ENCODE results near the gene CNGB1. TPM values are rescaled to one million over a fixed set of nuclear protein-coding genes. Genes with fewer than 3 reads are reported as not detected.
"Not testable (repeated sequence)": the region's sequence is repeated elsewhere in the genome, so short reads cannot be mapped to it uniquely, and the experiment has no call there.

CNGB1 gene
- total RNA-seq (2014; rRNA removed) = not detected in 2 replicates
- polyA plus RNA-seq (2012) = not detected

DNA sequence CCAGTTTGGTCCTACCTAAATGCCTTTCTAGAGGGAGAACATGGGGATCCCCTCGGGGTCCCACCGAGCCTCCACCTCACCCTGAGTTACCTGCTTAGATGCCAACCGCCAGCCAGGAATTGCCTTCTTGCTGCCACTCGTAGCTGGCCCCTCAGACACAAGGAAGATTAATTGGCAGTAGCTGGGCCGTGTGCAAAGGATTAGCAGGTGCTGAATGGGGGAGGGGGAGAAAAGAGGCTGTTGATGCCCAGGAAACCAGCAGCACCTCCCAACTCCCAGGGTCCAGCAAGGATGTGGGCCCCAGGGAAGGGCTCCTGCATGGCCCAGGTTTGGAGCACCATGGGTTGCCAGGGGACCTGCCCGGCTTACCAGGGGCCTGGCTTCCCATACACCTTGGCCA is at the start of gene CNGB1:
Gene CNGB1, minus strand, starts transcription at position 159 of the 400 bp plus-strand sequence. CDS start 3,842 bp downstream, outside the sequence.
- DNase-seq (ENCODE audit: low read depth) = no peak

- no peak for DNase-seq (ENCODE audit: low read depth)
These were observed 49.1 kb upstream of the CNGB1 start for GRCh38 chr16:58019866-58020538.

DNA sequence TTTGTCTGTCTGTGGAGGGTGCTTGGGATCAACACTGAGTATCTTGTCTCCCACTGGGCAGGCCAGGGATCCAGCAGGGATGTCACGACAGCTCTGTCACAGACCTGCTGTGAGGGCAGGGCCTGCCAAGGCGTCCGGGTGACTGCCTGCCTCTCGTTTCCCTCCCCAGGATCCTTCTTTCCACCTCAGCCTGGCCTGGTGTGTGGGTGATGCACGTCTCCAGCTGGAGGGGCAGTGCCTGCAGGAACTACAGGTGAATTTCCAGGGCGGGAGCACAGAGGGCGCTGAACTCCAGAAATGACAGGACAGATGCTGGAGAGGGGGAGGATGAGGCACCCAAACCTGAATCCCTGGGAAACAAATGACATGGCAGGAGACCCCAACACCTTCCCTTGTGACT is 47.9 kb upstream of the CNGB1 start:
- DNase-seq (ENCODE audit: low read depth) = no peak

GRCh38 chr16:58016840-58017446 is 46.0 kb upstream of the CNGB1 start:
- DNase-seq (ENCODE audit: low read depth) = no peak

GRCh38 chr16:58013201-58013956 is 42.5 kb upstream of the CNGB1 start:
- DNase-seq (ENCODE audit: low read depth) = no peak

DNA sequence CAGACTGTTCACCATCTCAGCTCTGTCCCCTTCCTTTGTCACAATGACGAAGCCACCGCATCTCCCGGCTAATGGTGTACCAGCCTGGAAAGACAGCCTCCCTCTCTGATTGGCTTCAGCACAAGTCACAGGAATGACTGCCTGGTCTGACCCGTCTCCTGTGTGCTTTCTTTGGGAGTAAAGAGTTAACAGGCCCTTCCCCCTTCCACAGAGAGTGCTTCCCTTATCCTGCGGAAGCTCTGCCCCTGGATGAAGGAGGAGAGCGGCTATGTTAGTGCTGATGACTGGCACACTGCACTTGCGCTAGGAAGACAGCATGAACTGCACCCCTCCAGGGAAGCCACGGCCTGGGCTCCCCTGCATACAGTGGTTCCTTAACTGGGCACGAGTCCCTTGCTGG is 41.6 kb upstream of the CNGB1 start:
- DNase-seq (ENCODE audit: low read depth) = no peak

- peak; percentile 45 for DNase-seq (ENCODE audit: low read depth)
These were observed 40.7 kb upstream of the CNGB1 start for GRCh38 chr16:58011652-58012051.

- DNase-seq (ENCODE audit: low read depth) = no peak
These were observed 40.0 kb upstream of the CNGB1 start for GRCh38 chr16:58010886-58011285.

- no peak for DNase-seq (ENCODE audit: low read depth)
These were observed 39.0 kb upstream of the CNGB1 start for GRCh38 chr16:58009856-58010416.

DNA sequence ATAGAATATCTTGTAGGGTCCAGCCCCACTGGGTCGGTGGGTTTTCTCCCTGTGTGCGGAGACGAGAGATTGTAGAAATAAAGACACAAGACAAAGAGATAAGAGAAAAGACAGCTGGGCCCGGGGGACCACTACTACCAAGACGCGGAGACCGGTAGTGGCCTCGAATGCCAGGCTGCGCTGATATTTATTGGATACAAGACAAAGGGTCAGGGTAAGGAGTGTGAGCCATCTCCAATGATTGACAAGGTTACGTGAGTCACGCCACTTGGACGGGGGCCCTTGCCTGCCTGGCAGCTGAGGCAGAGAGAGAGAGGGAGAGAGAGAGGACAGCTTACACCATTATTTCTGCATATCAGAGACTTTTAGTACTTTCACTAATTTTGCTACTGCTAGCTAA is 33.8 kb upstream of the CNGB1 start:
- DNase-seq (ENCODE audit: low read depth) = not testable (repeated sequence)

- no peak for DNase-seq (ENCODE audit: low read depth)
These were observed 32.0 kb upstream of the CNGB1 start for GRCh38 chr16:58002936-58003335.

- no peak for DNase-seq (ENCODE audit: low read depth)
These were observed 31.5 kb upstream of the CNGB1 start for GRCh38 chr16:58002416-58002800.

DNA sequence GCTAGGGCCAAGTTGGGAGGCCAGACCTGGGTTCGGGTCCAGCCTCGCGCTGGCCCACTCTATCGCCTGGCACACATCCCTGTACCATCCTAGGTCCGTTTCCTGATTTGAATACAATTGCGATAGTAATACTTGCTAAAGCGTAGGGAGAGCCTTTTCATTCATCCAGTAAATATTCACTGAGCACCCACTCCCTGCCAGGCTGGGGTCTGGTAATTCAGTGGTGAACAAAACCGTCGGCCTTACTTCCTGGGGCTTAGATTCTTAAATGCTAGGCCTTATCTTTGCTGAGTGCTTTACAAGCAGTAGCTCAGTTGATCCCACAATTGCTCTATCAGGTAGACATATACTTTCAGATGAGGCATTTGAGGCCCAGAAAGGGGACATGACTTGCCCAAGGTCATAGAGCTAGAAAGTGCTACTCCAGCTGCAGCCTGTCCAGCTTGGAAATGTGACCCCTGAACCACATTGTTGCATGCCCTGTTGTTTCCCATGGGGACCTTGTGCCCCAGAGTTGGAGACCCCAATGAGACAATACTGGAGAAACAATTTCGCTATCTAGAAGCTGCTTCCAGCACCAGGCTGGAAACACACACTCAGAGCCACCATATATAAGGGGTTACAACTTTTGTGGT is 31.0 kb upstream of the CNGB1 start:
- no peak for DNase-seq (ENCODE audit: low read depth)

GRCh38 chr16:58000706-58001676 is 30.1 kb upstream of the CNGB1 start, which contains the start of gene USB1:
TSS of gene USB1 (plus strand) at chr16:58001407. CDS start at chr16:58001484, 77 bp downstream.
- DNase-seq (ENCODE audit: low read depth) = peak; percentile 79

DNA sequence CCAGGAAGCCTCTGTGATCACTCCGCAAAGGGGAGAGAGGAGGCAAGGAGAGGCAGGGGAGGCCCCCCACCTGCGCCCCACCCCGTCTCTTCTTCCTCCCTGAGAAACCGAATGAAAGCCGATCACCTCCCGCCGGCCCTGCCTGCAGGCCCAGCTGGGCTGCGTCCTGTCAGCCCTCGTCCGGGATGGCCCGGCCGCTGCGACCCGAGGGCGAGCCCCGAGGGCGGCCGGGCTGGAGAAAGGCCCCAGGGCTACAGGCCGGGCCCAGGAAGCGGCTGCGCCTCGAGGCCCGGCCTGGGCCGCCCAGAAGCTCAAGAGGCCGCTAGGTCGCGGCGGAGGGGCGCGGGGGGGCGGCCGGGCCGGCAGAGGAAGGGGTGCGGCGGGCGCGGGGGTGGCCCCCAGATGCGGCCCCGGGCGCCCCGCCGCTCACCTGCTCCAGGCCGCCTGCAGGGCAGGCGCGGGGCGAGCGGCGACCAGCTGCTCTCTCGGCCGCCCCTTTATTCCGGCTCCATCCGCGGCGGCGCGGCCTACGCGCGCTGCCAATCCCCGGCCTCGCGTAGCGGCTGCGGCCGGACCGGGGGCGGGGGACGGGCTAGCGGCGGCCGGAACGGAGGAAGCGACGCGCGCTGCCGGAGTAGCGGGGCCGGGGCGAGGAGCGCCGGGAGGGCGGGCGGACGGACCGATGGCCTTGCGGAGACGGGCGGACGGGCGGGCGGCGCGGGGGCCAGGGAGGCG is 29.2 kb upstream of the CNGB1 start, which contains the start of gene ZNF319:
Gene ZNF319, minus strand, starts transcription at position 702 of the 735 bp plus-strand sequence. CDS start 2,407 bp downstream, outside the sequence.
- DNase-seq (ENCODE audit: low read depth) = peak; percentile 17

DNA sequence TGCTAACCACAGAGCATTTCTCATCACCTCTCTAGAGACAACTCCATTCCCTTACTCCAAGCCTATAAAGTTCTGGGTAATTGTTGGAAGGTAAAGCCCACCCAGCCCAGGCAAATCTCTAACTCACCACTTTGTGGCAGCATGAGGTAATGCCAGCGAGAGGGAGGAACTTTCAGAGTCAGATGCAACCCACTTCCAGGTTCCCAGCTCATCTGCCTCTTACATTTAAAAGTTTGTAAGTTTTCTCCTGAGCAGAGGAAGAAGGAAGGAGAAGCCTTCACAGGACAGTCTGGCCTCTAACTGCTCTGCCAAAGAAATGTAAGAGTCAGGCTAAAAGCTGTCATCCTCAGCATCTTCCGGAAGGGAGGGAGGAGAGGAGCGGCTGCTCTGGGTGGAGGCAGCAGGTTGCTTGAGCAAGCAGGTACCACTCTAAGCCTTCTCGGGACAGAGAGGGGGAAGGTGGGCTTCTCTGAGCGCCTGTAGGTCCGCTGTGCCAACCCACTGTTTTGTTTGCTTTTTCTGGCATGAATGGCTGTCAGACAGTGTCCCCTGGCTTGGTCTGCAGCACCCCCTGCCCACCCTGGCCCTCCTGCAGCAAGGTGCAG is 28.5 kb upstream of the CNGB1 start:
- DNase-seq (ENCODE audit: low read depth) = peak; percentile 40

DNA sequence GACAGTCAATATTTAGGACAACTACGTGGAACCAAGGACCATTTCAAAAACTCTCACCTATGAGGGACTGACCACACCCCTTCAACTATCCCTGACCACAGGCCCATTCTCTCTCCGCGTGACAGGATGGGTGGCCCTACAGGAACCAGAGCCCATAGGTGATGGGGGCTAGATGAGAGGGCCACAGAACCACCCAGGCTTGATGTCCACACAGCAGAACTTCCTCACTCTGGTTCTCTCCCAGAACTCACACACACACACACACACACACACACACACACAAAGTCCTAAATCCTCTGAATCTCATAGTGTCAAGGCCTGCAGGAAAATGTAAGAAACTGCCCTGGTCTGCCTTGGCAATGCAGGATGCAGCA is 28.1 kb upstream of the CNGB1 start:
- DNase-seq (ENCODE audit: low read depth) = no peak

DNA sequence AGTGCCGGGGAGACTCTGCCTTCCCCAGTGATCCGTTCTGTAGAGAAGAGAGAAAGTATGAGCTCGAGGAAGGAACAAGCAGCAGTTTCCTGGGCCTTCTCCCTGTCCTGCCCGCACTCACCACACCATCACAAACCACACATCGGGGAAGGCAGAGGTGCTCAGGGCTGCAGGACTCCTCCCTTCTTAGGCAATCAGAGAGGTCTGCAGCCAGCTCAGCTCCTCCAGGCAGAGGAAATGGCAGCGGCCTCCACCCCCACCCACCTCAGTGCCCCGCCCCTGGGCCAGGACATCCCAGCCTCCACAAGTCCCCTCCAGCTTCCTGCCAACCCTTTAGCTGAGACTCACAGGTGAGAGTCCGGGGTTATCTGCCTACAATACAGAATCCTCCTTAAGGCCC is 27.6 kb upstream of the CNGB1 start:
- DNase-seq (ENCODE audit: low read depth) = no peak

Measured in LHCN-M2 (cell line).